HEK293 (cell line): ENCODE data around the gene TLCD2.

ENCODE experiments used
- CTCF ChIA-PET: fragments of 350-600 bp; formaldehyde crosslinking; extraction: SDS; loops from one replicate; lab custom pipeline; 2021; ENCODE audit warnings: antibody characterized with exemption; lab: Yijun Ruan, JAX
- POLR2A ChIA-PET: fragments of 300-600 bp; formaldehyde crosslinking; extraction: SDS; loops from one replicate; lab custom pipeline; 2020; ENCODE audit warnings: antibody characterized with exemption, inconsistent platforms; lab: Yijun Ruan, JAX
- H3K27ac ChIP-seq: fragments of 200-500 bp; sonication (Bioruptor generic); 2 replicates; pipeline ENCODE4 v1.5.1; 2014; ENCODE audit warnings: low read depth, low read length, control low read depth, inconsistent platforms; ENCODE audit errors: extremely low read depth
- H3K36me3 ChIP-seq, 2 experiments: fragments of 200-500 bp in 1 of 2; sonication (Bioruptor generic) in 1 of 2; 1 replicate in 1 of 2; 2 replicates in 1 of 2; pipeline ENCODE4 v1.5.1; 2014 to 2017; ENCODE audit warnings: inconsistent platforms in 2 of 2, low read length in 2 of 2; ENCODE audit not compliant: control insufficient read depth in 2 of 2, insufficient read depth in 1 of 2
- H3K4me1 ChIP-seq: fragments of 200-500 bp; sonication (Bioruptor generic); 2 replicates; pipeline ENCODE4 v1.5.1; 2014; ENCODE audit warnings: mild to moderate bottlenecking, low read length, inconsistent platforms; ENCODE audit not compliant: control insufficient read depth, insufficient read depth
- H3K4me3 ChIP-seq: 2 replicates; pipeline ENCODE4 v1.5.1; 2011; ENCODE audit warnings: low read depth, mild to moderate bottlenecking, control low read depth, low read length, moderate library complexity
- H3K9me3 ChIP-seq: fragments of 200-500 bp; sonication (Bioruptor generic); 2 replicates; pipeline ENCODE4 v1.5.1; 2014; ENCODE audit warnings: low read depth, low read length, inconsistent platforms; ENCODE audit not compliant: control insufficient read depth, insufficient read depth
- GLI4 ChIP-seq: fragments of 450-650 bp; formaldehyde crosslinking; IDR thresholded peaks from 2 replicates; pipeline ENCODE4 v1.5.1; 2016; ENCODE audit warnings: missing biosample characterization, missing genetic modification characterization
- HOXC10 ChIP-seq: sonication (generic); formaldehyde crosslinking; IDR thresholded peaks from 2 replicates; pipeline ENCODE4 v1.8.1; 2023; ENCODE audit warnings: mild to moderate bottlenecking, missing genetic modification reagents
- KLF16 ChIP-seq: fragments of 450-650 bp; formaldehyde crosslinking; IDR thresholded peaks from 2 replicates; pipeline ENCODE4 v1.5.1; 2017; ENCODE audit warnings: missing biosample characterization, missing genetic modification characterization
- RBAK ChIP-seq: fragments of 450-650 bp; formaldehyde crosslinking; IDR thresholded peaks from 2 replicates; pipeline ENCODE4 v1.5.1; 2016; ENCODE audit warnings: missing biosample characterization, missing genetic modification characterization
- SP2 ChIP-seq: fragments of 450-650 bp; formaldehyde crosslinking; IDR thresholded peaks from 2 replicates; pipeline ENCODE4 v1.5.1; 2016; ENCODE audit warnings: missing biosample characterization, missing genetic modification characterization
- ZBTB17 ChIP-seq: fragments of 450-650 bp; formaldehyde crosslinking; IDR thresholded peaks from 2 replicates; pipeline ENCODE4 v1.5.1; 2016; ENCODE audit warnings: missing biosample characterization, missing genetic modification characterization
- ZNF202 ChIP-seq: fragments of 450-650 bp; formaldehyde crosslinking; IDR thresholded peaks from 2 replicates; pipeline ENCODE4 v1.5.1; 2016; ENCODE audit warnings: missing biosample characterization, missing genetic modification characterization, borderline replicate concordance
- ZNF23 ChIP-seq: fragments of 450-650 bp; formaldehyde crosslinking; IDR thresholded peaks from 2 replicates; pipeline ENCODE4 v1.5.1; 2016; ENCODE audit warnings: missing biosample characterization, missing genetic modification characterization, borderline replicate concordance
- ZNF24 ChIP-seq: fragments of 450-650 bp; formaldehyde crosslinking; IDR thresholded peaks from 2 replicates; pipeline ENCODE4 v1.5.1; 2016; ENCODE audit warnings: missing biosample characterization, missing genetic modification characterization
- ZNF248 ChIP-seq: fragments of 450-650 bp; formaldehyde crosslinking; IDR thresholded peaks from 2 replicates; pipeline ENCODE4 v1.5.1; 2017; ENCODE audit warnings: missing biosample characterization, missing genetic modification characterization
- ZNF266 ChIP-seq: fragments of 450-650 bp; formaldehyde crosslinking; IDR thresholded peaks from 2 replicates; pipeline ENCODE4 v1.5.1; 2016; ENCODE audit warnings: missing biosample characterization, missing genetic modification characterization, low read depth
- ZNF274 ChIP-seq, 2 experiments: fragments of 200-500 bp in 1 of 2; fragments of 450-650 bp in 1 of 2; sonication (Bioruptor generic) in 1 of 2; formaldehyde crosslinking in 1 of 2; IDR thresholded peaks; 2 replicates each; pipeline versions ENCODE4 v1.5.1 to v1.6.1; 2014 to 2016; ENCODE audit warnings: borderline replicate concordance in 1 of 2, inconsistent platforms in 1 of 2, low read length in 1 of 2, missing biosample characterization in 1 of 2, missing genetic modification characterization in 1 of 2
- ZNF302 ChIP-seq: fragments of 450-650 bp; formaldehyde crosslinking; IDR thresholded peaks from 2 replicates; pipeline ENCODE4 v1.5.1; 2016; ENCODE audit warnings: missing biosample characterization, missing genetic modification characterization, low read depth
- ZNF311 ChIP-seq: fragments of 450-650 bp; formaldehyde crosslinking; IDR thresholded peaks from 2 replicates; pipeline ENCODE4 v1.5.1; 2017; ENCODE audit warnings: missing biosample characterization, missing genetic modification characterization, borderline replicate concordance
- ZNF391 ChIP-seq: fragments of 450-650 bp; formaldehyde crosslinking; IDR thresholded peaks from 2 replicates; pipeline ENCODE4 v1.5.1; 2016; ENCODE audit warnings: low read depth, missing biosample characterization, missing genetic modification characterization, borderline replicate concordance
- ZNF423 ChIP-seq: fragments of 450-650 bp; formaldehyde crosslinking; IDR thresholded peaks from 2 replicates; pipeline ENCODE4 v1.5.1; 2016; ENCODE audit warnings: missing biosample characterization, missing genetic modification characterization
- ZNF571 ChIP-seq: fragments of 450-650 bp; formaldehyde crosslinking; IDR thresholded peaks from 2 replicates; pipeline ENCODE4 v1.5.0; 2017; ENCODE audit warnings: missing biosample characterization, missing genetic modification characterization
- ZNF585B ChIP-seq: fragments of 450-650 bp; formaldehyde crosslinking; IDR thresholded peaks from 2 replicates; pipeline ENCODE4 v1.5.1; 2016; ENCODE audit warnings: missing biosample characterization, missing genetic modification characterization
- ZNF610 ChIP-seq: fragments of 450-650 bp; formaldehyde crosslinking; IDR thresholded peaks from 2 replicates; pipeline ENCODE4 v1.5.1; 2016; ENCODE audit warnings: missing biosample characterization, missing genetic modification characterization, borderline replicate concordance
- ZNF623 ChIP-seq: fragments of 450-650 bp; formaldehyde crosslinking; IDR thresholded peaks from 2 replicates; pipeline ENCODE4 v1.5.1; 2016; ENCODE audit warnings: missing biosample characterization, missing genetic modification characterization
- ZNF707 ChIP-seq: fragments of 450-650 bp; formaldehyde crosslinking; IDR thresholded peaks from 2 replicates; pipeline ENCODE4 v1.5.1; 2016; ENCODE audit warnings: missing biosample characterization, missing genetic modification characterization
- ZNF792 ChIP-seq: fragments of 450-650 bp; formaldehyde crosslinking; IDR thresholded peaks from 2 replicates; pipeline ENCODE4 v1.5.1; 2016; ENCODE audit warnings: missing biosample characterization, missing genetic modification characterization
- TF ChIP-seq, protein P1 (sequence below): fragments of 450-650 bp; formaldehyde crosslinking; IDR thresholded peaks from 2 replicates; pipeline ENCODE4 v1.5.1; 2017; ENCODE audit warnings: missing biosample characterization, missing genetic modification characterization
- TF ChIP-seq, protein P2 (sequence below): fragments of 450-650 bp; formaldehyde crosslinking; IDR thresholded peaks from 2 replicates; pipeline ENCODE4 v1.5.1; 2016; ENCODE audit warnings: missing biosample characterization, missing genetic modification characterization
- TF ChIP-seq, protein P3 (sequence below): fragments of 450-650 bp; formaldehyde crosslinking; IDR thresholded peaks from 2 replicates; pipeline ENCODE4 v1.5.1; 2016; ENCODE audit warnings: missing biosample characterization, missing genetic modification characterization
- TF ChIP-seq, protein P4 (sequence below): fragments of 450-650 bp; formaldehyde crosslinking; IDR thresholded peaks from 2 replicates; pipeline ENCODE4 v1.5.1; 2016; ENCODE audit warnings: missing biosample characterization, missing genetic modification characterization

The TLCD2 gene

DNA sequence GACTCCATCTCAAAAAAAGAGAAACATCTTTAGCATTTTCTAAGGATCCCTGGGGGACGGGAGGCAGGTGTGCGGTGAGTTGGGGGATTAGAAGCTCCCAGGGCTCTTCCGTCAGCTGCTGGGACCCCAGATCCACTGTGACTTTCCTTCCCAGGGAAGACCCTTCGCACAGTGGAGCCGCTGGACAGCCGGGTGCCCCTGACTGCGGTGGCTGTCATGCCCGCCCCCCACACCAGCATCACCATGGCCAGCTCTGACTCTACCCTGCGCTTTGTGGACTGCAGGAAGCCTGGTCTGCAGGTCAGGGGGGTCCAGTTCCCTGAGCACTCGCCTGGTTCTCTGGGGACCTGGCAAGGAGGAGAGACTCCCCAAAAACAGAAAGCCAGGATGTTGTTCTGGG is 25.2 kb upstream of the TLCD2 start:
- H3K9me3 ChIP-seq, result no peaks in the 10 kb centered on the region
- H3K4me3 ChIP-seq, result no peak overlapping the region
- no peak overlapping the region for H3K27ac ChIP-seq
- no peaks in the 10 kb centered on the region for H3K4me1 ChIP-seq
- H3K36me3 ChIP-seq, result peaks cover 0 to 22% of the 10 kb centered on the region in 2 experiments; a peak in 1 of 3 replicates
- TF ChIP-seq ZNF202 (tag by site-specific recombination) (no peak), RBAK (tag by site-specific recombination) (no peak), HOXC10 (no peak), ZNF391 (tag by site-specific recombination) (no peak), ZNF311 (tag by site-specific recombination) (no peak), GLI4 (tag by site-specific recombination) (no peak), ZNF274 (IDR thresholded peaks at IDR 0.05; ENCODE audit: low read length) (no peak), ZNF274 (tag by site-specific recombination; IDR thresholded peaks at IDR 0.05; ENCODE audit: borderline replicate concordance) (no peak), ZNF423 (tag by site-specific recombination) (no peak), ZNF585B (tag by site-specific recombination) (no peak), ZNF707 (tag by site-specific recombination) (no peak), KLF16 (no peak), ZBTB17 (tag by site-specific recombination) (no peak), ZNF610 (tag by site-specific recombination) (no peak), ZNF792 (no peak), ZNF24 (no peak), ZNF623 (no peak), ZNF571 (tag by site-specific recombination) (no peak)
- TF ChIP-seq, protein P1, sequence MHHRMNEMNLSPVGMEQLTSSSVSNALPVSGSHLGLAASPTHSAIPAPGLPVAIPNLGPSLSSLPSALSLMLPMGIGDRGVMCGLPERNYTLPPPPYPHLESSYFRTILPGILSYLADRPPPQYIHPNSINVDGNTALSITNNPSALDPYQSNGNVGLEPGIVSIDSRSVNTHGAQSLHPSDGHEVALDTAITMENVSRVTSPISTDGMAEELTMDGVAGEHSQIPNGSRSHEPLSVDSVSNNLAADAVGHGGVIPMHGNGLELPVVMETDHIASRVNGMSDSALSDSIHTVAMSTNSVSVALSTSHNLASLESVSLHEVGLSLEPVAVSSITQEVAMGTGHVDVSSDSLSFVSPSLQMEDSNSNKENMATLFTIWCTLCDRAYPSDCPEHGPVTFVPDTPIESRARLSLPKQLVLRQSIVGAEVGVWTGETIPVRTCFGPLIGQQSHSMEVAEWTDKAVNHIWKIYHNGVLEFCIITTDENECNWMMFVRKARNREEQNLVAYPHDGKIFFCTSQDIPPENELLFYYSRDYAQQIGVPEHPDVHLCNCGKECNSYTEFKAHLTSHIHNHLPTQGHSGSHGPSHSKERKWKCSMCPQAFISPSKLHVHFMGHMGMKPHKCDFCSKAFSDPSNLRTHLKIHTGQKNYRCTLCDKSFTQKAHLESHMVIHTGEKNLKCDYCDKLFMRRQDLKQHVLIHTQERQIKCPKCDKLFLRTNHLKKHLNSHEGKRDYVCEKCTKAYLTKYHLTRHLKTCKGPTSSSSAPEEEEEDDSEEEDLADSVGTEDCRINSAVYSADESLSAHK (tag by site-specific recombination), result no peak
- TF ChIP-seq, protein P2, sequence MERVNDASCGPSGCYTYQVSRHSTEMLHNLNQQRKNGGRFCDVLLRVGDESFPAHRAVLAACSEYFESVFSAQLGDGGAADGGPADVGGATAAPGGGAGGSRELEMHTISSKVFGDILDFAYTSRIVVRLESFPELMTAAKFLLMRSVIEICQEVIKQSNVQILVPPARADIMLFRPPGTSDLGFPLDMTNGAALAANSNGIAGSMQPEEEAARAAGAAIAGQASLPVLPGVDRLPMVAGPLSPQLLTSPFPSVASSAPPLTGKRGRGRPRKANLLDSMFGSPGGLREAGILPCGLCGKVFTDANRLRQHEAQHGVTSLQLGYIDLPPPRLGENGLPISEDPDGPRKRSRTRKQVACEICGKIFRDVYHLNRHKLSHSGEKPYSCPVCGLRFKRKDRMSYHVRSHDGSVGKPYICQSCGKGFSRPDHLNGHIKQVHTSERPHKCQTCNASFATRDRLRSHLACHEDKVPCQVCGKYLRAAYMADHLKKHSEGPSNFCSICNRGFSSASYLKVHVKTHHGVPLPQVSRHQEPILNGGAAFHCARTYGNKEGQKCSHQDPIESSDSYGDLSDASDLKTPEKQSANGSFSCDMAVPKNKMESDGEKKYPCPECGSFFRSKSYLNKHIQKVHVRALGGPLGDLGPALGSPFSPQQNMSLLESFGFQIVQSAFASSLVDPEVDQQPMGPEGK (tag by site-specific recombination), result no peak
- TF ChIP-seq, protein P3, sequence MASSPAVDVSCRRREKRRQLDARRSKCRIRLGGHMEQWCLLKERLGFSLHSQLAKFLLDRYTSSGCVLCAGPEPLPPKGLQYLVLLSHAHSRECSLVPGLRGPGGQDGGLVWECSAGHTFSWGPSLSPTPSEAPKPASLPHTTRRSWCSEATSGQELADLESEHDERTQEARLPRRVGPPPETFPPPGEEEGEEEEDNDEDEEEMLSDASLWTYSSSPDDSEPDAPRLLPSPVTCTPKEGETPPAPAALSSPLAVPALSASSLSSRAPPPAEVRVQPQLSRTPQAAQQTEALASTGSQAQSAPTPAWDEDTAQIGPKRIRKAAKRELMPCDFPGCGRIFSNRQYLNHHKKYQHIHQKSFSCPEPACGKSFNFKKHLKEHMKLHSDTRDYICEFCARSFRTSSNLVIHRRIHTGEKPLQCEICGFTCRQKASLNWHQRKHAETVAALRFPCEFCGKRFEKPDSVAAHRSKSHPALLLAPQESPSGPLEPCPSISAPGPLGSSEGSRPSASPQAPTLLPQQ (tag by site-specific recombination), result no peak
- ChIA-PET POLR2A (interaction anchor here (3.0 kb wide), 1 partner anchor 19 kb away, joined by 18 read pairs; no protein-coding TSS in a partner anchor), CTCF (interaction anchor here (0.6 kb wide), 1 partner anchor 14 kb away, joined by 3 read pairs; no protein-coding TSS in a partner anchor)

DNA sequence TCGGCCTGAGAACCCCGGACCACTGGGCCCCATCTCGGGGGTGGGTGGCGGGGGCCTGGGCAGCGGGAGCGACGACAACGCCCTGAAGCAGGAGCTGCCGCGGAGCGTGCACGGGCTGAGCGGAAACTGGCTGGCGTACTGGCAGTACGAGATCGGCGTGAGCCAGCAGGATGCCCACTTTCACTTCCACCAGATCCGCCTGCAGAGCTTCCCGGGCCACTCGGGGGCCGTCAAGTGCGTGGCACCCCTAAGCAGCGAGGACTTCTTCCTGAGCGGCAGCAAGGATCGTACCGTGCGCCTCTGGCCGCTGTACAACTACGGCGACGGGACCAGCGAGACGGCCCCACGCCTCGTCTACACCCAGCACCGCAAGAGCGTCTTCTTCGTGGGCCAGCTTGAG is 23.6 kb upstream of the TLCD2 start:
- TF ChIP-seq ZNF248 (tag by site-specific recombination) (no peak), ZNF23 (tag by site-specific recombination) (no peak), SP2 (tag by site-specific recombination) (no peak), KLF16 (no peak), ZNF266 (tag by site-specific recombination) (no peak), ZNF302 (tag by site-specific recombination) (no peak)
- TF ChIP-seq, protein P2 (tag by site-specific recombination), result no peak
- TF ChIP-seq, protein P4, sequence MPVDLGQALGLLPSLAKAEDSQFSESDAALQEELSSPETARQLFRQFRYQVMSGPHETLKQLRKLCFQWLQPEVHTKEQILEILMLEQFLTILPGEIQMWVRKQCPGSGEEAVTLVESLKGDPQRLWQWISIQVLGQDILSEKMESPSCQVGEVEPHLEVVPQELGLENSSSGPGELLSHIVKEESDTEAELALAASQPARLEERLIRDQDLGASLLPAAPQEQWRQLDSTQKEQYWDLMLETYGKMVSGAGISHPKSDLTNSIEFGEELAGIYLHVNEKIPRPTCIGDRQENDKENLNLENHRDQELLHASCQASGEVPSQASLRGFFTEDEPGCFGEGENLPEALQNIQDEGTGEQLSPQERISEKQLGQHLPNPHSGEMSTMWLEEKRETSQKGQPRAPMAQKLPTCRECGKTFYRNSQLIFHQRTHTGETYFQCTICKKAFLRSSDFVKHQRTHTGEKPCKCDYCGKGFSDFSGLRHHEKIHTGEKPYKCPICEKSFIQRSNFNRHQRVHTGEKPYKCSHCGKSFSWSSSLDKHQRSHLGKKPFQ (tag by site-specific recombination), result no peak
- Histone ChIP-seq H3K27ac (no peak overlapping the region), H3K4me1 (no peaks in the 10 kb centered on the region), H3K4me3 (no peak overlapping the region), H3K36me3 (peaks cover 0 to 25% of the 10 kb centered on the region in 2 experiments; a peak in 2 of 3 replicates), H3K9me3 (no peaks in the 10 kb centered on the region)
- POLR2A ChIA-PET, result interaction anchor here (0.6 to 2.5 kb wide), 3 partner anchors 17 to 50 kb away, joined by 3 to 14 read pairs (median 5); no protein-coding TSS in a partner anchor
- CTCF ChIA-PET, result no interaction called here
